ENCODE results near the gene KCNMB2.
"Not testable (repeated sequence)": the region's sequence is repeated elsewhere in the genome, so short reads cannot be mapped to it uniquely, and the experiment has no call there.

KCNMB2 gene

GRCh38 chr3:178519701-178520100 is 16.5 kb upstream of the KCNMB2 start:
- no peak for DNase-seq (ENCODE audit: low read depth)

GRCh38 chr3:178520451-178520850 is 15.8 kb upstream of the KCNMB2 start:
- DNase-seq (ENCODE audit: low read depth), result no peak

GRCh38 chr3:178522200-178523052 is 13.8 kb upstream of the KCNMB2 start:
- DNase-seq (ENCODE audit: low read depth), result no peak

GRCh38 chr3:178525251-178525650 is 11.0 kb upstream of the KCNMB2 start:
- DNase-seq (ENCODE audit: low read depth), result no peak

GRCh38 chr3:178526291-178526690 is 9.9 kb upstream of the KCNMB2 start:
- no peak for DNase-seq (ENCODE audit: low read depth)

- no peak for DNase-seq (ENCODE audit: low read depth)
Measured at GRCh38 chr3:178527981-178528380, 8.3 kb upstream of the KCNMB2 start.

GRCh38 chr3:178529606-178530225 is 6.5 kb upstream of the KCNMB2 start:
- no peak for DNase-seq (ENCODE audit: low read depth)

GRCh38 chr3:178532476-178532875 is 3.8 kb upstream of the KCNMB2 start:
- no peak for DNase-seq (ENCODE audit: low read depth)

GRCh38 chr3:178537122-178537705 is 978 bp downstream of the KCNMB2 start:
- no peak for DNase-seq (ENCODE audit: low read depth)

- no peak for DNase-seq (ENCODE audit: low read depth)
Measured at GRCh38 chr3:178538056-178538455, 1.8 kb downstream of the KCNMB2 start.

- DNase-seq (ENCODE audit: low read depth), result no peak
Measured at GRCh38 chr3:178540184-178540583, 3.9 kb downstream of the KCNMB2 start.

- DNase-seq (ENCODE audit: low read depth), result no peak
Measured at GRCh38 chr3:178545337-178545736, 9.1 kb downstream of the KCNMB2 start.

GRCh38 chr3:178546079-178546478 is 9.8 kb downstream of the KCNMB2 start:
- DNase-seq (ENCODE audit: low read depth), result no peak

- not testable (repeated sequence) for DNase-seq (ENCODE audit: low read depth)
Measured at GRCh38 chr3:178549426-178549825, 13.2 kb downstream of the KCNMB2 start.

- DNase-seq (ENCODE audit: low read depth), result no peak
Measured at GRCh38 chr3:178551916-178552321, 15.7 kb downstream of the KCNMB2 start.

- DNase-seq (ENCODE audit: low read depth), result no peak
Measured at GRCh38 chr3:178558637-178559036, 22.4 kb downstream of the KCNMB2 start.

GRCh38 chr3:178560759-178561158 is 24.5 kb downstream of the KCNMB2 start:
- no peak for DNase-seq (ENCODE audit: low read depth)

GRCh38 chr3:178561239-178561638 is 25.0 kb downstream of the KCNMB2 start:
- DNase-seq (ENCODE audit: low read depth), result no peak

GRCh38 chr3:178562143-178562946 is 26.1 kb downstream of the KCNMB2 start:
- no peak for DNase-seq (ENCODE audit: low read depth)

- DNase-seq (ENCODE audit: low read depth), result no peak
Measured at GRCh38 chr3:178562947-178563232, 26.7 kb downstream of the KCNMB2 start.

- DNase-seq (ENCODE audit: low read depth), result no peak
Measured at GRCh38 chr3:178567611-178568010, 31.4 kb downstream of the KCNMB2 start.

GRCh38 chr3:178568155-178568731 is 32.0 kb downstream of the KCNMB2 start:
- no peak for DNase-seq (ENCODE audit: low read depth)

Measured in stimulated activated CD8-positive, alpha-beta memory T cell treated with anti-CD3 and anti-CD28 coated beads, Interleukin-15, amount 100 ng/mL, for 1 hour (primary cell).